ENCODE results near the gene BOLA3.

DNA sequence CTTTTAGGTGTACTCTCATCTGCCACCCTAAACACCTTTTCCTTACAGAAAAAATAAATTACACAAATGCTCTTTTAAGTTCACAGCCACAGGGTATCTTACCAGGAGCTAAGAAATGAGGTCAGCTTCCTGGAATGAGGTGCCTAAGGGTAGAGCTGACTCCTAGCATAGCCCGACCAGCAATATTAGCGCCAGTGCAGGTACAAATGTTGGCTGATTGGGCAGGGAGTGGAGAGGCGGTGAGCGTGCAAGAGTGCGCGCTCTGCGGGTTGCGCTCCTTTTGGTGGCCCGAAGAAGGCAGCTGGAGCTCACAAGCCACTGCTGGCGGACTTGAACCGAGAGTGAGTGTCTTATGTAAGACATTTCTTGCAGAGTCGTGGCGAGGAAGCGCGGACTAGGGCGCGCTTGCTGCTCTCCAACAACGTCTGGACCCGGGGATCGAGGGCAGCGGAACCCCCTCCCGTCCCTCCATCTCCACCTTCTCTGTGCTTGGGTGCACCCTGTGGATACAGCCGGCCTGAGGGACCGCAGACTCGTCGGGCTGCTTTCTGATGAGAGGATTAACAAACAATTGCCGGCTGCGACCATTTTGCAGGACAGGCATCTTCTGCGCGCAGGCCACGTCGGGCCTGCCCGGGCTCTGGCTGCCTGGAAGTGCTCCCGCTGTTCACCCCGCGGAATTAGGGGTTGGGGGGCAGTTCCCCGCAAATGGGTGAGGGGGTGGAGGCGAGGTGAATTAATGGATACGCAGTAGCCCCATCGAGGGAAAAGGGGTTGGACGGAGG, 17.3 kb downstream of the BOLA3 start:
- TF ChIP-seq POLR2AphosphoS5 (IDR thresholded peaks at IDR 0.05; ENCODE audit: insufficient read depth in 1 of 2, low read depth in 1 of 2) (no peak), POLR2A (IDR thresholded peaks at IDR 0.05) (no peak)
- TF ChIP-seq, protein P1, sequence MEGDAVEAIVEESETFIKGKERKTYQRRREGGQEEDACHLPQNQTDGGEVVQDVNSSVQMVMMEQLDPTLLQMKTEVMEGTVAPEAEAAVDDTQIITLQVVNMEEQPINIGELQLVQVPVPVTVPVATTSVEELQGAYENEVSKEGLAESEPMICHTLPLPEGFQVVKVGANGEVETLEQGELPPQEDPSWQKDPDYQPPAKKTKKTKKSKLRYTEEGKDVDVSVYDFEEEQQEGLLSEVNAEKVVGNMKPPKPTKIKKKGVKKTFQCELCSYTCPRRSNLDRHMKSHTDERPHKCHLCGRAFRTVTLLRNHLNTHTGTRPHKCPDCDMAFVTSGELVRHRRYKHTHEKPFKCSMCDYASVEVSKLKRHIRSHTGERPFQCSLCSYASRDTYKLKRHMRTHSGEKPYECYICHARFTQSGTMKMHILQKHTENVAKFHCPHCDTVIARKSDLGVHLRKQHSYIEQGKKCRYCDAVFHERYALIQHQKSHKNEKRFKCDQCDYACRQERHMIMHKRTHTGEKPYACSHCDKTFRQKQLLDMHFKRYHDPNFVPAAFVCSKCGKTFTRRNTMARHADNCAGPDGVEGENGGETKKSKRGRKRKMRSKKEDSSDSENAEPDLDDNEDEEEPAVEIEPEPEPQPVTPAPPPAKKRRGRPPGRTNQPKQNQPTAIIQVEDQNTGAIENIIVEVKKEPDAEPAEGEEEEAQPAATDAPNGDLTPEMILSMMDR (IDR thresholded peaks at IDR 0.05): no peak
